ENCODE data around the gene FIBCD1.
"Not testable (repeated sequence)": the region's sequence is repeated elsewhere in the genome, so short reads cannot be mapped to it uniquely, and the experiment has no call there.

FIBCD1 gene

DNA sequence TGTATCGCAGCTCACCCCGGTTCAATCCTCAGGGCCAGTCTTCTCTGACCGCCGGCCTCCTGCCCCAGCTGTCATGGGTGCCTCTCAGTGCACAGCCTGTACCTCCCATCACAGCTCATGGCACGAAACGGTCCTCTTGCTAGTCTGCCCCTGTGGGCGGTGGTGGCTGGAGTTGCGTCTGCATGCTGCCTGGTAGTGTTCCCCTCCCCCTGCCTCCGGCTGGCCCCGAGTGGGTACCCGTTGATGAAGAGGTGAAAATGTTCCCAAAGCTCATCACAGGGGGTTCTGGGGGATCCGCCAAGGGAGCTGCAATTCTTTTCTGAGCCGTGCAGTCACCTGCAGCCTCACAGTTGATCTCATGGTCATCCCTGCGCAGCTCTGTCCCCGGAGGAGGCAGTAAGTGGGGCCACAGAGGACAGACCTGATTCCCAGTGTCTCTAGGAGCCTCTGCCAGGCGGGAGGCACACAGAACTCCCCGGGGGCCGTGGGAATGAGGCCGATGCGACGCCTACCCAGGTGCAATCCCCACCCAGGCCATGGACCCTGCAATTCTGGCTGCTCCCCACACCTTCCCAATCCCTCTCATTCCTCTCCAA, 34.7 kb upstream of the FIBCD1 start:
- DNase-seq (ENCODE audit: low read depth, low spot score): no peak

DNA sequence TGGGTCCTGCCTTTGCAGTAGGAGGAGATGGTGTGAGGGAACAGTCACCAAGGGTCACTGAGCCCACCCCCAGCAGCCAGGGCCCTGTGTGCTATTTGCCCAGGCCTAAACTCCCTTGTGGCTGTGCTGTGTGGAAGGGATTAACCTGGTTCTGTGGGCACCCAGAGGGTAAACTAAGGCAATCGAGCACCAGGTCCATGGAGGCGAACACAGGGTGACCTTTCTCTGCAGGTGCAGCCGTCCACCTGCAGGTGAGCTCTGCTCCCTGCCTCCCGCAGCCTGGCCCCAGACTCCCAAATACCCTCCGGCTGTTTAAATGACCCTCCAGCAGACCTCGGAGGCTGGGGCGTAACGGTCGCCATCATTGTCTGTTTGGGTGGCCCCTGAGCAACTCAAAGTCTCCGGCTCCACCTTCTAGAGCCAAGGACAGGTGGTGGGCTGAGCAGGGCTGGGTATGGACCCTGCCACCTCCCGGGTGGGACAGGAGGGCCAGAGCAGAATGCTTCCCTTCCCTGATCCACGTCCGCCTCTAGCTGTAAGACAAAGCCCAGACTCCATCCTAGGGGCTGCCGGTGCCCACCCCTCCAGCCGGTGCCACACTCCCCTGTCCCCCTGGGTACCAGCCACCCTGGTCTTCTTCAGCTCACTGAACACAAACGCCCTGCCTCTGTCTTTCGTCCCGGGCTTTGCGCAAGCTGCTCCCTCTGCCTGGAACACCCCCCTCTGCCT, 34.1 kb upstream of the FIBCD1 start:
- no peak for DNase-seq (ENCODE audit: low read depth, low spot score)

- no peak for DNase-seq (ENCODE audit: low read depth, low spot score)
Measured at GRCh38 chr9:130972277-130972956, 33.4 kb upstream of the FIBCD1 start.

DNA sequence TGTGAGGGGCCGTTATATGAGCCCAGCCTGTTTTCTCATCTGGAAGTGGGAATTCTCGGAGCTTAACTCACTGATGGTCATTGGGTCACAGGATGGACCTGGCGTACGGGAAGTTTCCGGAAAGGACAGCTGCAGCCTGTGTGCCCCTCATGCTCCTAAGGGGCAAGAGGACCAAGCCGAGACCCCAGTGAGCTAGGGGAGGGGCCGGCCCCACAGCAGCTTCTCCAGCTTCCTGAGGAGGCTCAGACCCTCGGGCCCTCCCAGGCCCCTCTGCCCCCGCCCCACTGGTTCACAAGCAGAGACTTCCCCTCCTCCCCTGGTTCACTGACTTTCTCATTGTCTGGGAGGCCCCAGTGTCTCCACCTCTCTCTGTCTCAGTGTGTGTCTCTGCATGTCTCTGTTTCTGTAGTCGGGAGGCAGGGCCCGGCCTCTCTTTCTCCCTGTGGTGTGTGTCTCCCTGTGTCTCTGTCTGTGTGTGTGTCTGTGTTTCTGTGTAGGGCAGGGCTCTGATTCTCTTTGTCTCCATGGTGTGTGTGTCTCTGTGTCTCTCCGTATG, 32.3 kb upstream of the FIBCD1 start:
- no peak for DNase-seq (ENCODE audit: low read depth, low spot score)

DNA sequence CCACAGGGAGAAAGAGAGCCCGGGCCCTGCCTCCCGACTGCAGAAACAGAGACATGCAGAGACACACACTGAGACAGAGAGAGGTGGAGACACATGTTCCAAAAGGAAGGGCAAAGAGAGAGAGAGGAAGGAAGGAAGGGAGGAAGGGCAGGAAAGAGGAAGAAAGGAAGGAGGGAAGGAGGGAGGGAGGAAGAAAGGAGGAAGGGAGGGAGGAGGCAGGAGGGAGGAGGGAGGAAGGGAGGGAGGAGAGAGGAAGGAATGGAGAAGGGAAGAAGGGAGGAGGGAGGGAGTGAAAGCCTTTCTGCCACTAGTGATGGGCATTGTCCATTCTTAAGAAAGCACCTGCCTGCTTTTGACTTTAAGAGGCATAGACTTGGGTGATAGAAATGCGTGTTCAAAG, 31.8 kb upstream of the FIBCD1 start:
- DNase-seq (ENCODE audit: low read depth, low spot score): no peak

GRCh38 chr9:130970052-130970451, 31.0 kb upstream of the FIBCD1 start:
- no peak for DNase-seq (ENCODE audit: low read depth, low spot score)

DNA sequence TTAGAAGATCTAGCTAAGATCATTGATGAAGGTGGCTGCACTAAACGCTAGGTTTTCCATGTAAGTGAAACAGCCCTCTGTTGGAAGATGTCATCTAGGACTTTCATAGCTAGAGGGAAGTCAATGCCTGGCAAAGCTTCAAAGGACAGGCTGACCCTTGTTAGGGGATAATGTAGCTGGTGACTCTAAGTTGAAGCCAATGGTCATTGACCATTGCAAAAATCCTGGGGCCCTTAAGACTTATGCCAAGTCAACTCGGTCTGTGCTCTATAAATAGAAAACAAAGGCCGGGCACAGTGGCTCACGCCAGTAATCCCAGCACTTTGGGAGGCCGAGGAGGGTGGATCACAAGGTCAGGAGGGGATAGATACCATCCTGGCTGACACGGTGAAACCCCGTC, 26.6 kb upstream of the FIBCD1 start:
- DNase-seq (ENCODE audit: low read depth, low spot score): no peak

DNA sequence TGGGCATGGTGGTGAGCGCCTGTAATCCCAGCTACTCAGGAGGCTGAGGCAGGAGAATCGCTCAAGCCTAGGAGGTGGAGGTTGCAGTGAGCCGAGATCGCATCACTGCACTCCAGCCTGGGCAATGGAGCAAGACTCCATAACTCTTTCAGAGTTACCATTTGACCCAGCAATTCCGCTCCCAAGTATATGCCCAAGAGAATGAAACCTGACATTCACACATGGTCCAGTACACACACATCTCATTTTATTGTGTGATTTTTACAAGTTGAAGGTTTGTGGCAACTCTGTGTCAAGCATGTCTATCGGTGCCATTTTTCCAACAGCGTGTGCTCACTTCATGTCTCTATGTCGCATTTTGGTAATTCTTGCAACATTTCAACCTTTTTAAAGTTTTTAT, 24.9 kb upstream of the FIBCD1 start:
- DNase-seq (ENCODE audit: low read depth, low spot score): no peak

DNA sequence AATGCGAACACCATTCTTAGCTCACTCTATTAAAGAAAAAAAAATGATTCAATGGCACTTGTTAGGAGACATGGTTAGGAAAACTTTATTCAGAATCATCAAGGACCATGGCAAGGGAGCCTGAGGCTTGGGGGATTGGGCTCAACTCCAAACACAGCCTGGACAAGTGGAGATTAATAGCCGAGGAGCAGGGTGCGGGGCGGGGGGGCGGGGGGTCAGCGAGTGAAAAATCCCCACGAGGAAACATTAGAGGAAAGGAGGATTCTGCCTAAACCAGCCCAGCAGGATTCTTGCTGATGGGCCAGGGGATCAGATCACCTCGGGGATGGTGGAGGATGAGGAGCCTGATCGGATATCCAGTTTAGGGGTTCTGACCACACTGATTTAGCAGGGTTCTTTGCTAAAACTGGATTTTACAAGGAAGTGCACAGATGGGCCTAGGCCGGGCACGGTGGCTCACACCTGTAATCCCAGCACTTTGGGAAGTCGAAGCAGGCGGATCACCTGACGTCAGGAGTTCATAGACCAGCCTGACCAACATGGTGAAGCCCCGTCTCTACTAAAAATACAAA, 24.4 kb upstream of the FIBCD1 start:
- no peak for DNase-seq (ENCODE audit: low read depth, low spot score)

DNA sequence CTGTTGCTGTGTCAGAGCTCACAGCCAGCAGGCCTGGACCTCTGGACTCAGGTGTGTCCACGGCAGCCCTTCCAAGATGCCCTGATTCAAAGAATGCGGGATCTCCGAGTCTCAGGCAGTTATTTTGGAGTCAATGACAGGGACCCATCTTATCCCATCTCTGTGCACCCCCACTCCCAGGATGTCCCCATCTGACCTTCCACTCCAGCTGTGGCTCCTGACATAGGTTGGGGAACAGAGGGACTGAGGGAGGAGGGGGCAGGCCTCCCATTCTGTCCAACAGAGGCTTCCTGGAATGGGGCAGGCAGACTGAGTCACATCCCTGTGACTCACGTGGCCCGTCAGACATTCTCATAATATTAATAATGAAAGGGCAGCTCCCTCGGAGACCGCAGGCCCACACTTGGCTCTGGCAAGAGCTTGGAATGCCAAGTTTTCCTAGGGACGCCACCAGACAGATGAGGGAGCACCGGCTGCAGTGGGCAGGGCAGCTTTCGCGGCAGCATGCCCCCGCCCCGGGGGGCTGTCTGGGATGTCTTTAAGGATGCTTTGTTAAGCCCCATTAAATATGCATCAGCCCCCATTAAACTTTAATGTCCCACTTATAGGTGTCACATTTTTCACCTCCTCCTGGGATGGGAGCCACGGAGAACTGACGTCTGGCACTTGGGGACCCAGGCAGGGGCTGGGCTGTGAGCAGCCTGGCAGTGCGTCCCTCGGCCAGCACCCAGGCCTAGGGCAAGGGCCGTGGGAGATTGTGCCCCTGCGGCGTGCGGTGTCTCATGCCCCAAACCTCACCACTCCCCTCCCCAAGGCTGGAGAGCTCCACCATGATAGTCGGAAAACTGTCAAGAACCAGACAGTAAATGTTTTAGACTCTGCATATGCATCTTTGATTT, 23.6 kb upstream of the FIBCD1 start:
- DNase-seq (ENCODE audit: low read depth, low spot score): no peak

DNA sequence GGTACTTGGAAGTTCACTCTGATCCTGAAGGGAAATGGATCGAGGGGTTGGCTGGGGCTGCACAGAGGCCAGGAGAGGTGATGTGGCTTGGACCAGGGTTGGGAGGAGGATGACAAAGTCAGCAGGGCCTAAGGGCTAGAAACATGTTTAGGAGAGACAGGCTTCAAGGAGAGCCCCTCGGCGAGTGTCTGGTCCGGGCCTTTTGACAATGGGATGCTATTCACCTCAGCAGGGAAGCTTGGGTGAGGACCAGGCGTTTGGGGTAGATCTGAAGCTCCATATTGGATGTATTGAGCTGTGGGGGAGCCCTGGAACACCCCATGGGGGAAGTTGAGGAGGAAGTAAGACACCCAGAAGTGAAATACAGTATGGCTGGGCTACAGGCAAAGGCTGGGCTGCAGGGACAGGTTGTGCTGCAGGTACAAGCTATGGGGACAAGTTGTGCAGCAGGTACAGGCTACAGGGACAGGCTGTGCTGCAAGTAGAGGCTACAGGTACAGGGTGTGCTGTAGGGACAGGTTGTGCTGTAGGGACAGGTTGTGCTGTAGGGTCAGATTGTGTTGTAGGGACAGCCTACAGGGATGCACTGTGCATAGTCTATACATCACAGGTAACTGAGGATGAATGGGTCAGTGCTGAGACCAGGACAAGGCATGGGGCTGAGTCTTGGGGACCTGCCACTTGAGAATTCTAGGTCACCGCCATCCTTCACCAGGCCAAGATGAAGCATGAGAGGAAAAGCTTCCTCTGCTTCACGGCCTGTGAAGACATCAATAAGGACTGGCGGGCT, 22.7 kb upstream of the FIBCD1 start:
- DNase-seq (ENCODE audit: low read depth, low spot score): no peak

GRCh38 chr9:130960522-130961378, 21.7 kb upstream of the FIBCD1 start:
- no peak for DNase-seq (ENCODE audit: low read depth, low spot score)

DNA sequence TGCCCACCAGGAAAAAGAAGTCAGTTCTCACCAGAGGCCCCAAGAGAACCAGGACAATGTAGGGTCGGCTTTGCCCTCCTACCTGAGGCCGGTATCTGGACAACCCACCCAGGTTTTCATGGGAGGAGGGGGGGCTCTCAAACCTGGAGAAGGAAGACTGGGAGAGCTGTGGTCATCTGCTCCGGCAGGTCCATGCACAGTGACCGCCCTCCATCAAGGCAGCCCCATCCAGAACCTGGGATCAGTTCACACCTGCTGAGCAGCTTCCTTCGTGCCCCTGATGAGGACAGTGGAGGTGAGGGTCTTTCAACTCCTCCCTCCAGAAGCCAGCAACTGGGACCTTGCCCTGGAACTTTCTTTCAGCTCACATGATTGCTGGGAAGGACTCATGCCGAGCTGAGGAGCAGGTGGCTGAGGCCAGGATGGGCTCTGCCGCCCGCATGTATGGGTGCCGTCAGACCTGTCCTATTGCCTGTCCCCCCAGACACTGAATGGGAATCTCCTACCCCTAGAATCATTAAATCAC, 20.8 kb upstream of the FIBCD1 start:
- no peak for DNase-seq (ENCODE audit: low read depth, low spot score)

DNA sequence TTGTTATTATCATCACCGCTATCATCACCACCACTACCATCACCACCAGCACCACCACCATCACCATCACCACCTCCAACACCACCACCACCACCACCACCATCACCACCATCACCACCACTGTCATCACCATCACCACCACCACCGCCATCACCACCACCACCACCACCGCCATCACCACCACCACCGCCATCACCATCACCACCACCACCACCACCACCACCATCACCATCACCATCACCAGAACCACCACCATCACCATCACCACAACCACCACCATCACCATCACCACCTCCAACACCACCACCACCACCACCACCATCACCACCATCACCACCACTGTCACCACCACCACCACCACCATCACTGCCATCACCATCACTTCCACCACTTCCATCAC, 19.5 kb upstream of the FIBCD1 start:
- not testable (repeated sequence) for DNase-seq (ENCODE audit: low read depth, low spot score)

GRCh38 chr9:130957451-130958203, 18.6 kb upstream of the FIBCD1 start:
- DNase-seq (ENCODE audit: low read depth, low spot score): no peak

- no peak for DNase-seq (ENCODE audit: low read depth, low spot score)
Measured at GRCh38 chr9:130956636-130957450, 17.8 kb upstream of the FIBCD1 start.

DNA sequence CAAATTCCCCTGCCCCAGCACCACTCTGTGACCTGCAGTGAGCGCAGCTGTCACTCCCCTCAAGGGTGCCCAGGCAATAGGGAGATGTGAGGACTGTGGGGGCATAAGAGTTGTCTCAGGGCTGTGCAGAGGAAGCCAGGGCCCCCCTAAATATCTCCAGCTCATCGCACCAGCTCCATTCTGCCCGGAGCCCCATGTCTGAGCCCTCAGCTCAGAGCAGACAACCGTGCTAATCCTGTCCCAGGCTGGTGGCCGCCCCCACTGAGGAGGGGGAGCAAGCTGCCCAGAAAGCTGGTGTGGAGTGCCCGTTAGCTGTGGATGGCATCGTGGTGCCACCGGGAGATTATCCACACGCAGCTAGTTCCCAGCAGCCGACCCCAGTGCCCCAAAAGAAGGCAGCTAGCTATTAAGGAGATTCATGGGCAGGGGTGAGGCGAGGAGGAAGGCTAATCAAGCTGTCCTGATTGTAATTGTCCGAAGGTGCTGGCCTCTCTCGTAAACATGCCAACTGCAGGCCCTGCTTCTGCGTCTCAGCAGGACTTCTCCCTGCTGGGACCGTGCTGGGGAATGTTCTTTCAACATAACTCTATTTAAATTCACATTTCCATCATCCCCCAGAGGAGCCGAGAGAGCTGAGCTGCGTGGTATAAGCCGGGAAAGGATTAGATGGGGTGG, 17.0 kb upstream of the FIBCD1 start:
- DNase-seq (ENCODE audit: low read depth, low spot score): no peak
